ENCODE data around the gene CCNY.

DNA sequence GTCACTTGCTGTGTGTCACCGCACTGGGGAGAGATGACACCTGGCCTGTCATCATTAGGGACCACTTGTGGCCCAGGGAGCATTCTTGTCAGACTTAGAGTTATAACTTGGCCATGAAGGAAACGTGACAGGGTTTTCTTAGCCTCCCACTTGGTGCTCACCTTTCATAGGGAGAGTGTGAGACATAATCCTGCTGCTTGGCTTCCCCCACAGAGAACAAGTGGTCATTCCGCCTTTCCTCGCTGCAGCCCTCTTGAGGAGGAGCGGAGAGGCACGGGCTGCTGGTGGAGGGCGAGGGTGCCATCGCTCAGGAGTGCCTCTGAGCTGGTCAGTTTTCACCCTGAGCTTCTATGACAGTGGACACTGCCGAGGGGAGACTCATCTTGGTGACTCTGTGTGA is 143.8 kb downstream of the CCNY start:
- TF ChIP-seq POLR2A (IDR thresholded peaks at IDR 0.05; ENCODE audit: low read depth, low read length) (no peak), TAF1 (IDR thresholded peaks at IDR 0.05; ENCODE audit: borderline replicate concordance, low read depth, low read length) (no peak)
